ENCODE measurements around the gene BLCAP. TPM values are rescaled to one million over a fixed set of nuclear protein-coding genes. Genes with fewer than 3 reads are reported as not detected.

The BLCAP gene
- total and polyA plus RNA-seq, 2 of the 4 experiments (the other 2 are of a cell fraction) = 17.7 to 67.3 TPM

- Histone ChIP-seq H3K4me2 (ENCODE audit: low read depth, low read length) (no peak overlapping the region), H2BK15ac (ENCODE audit: low read depth, low read length) (no peak overlapping the region), H3K9me1 (ENCODE audit: insufficient read depth, low read length) (peaks cover 37% of the 10 kb centered on the region), H3K4me3 (ENCODE audit: insufficient read depth, low read depth, low read length) (no peak overlapping the region), H3K18ac (ENCODE audit: low read depth, low read length) (no peak overlapping the region; the same call in 1 of the 2 replicates), H2BK5ac (ENCODE audit: low read depth, low read length, poor library complexity, severe bottlenecking) (no peak overlapping the region), H2BK120ac (ENCODE audit: low read depth, low read length) (no peak overlapping the region), H4K20me1 (ENCODE audit: insufficient read depth, low read length) (peaks cover 93% of the 10 kb centered on the region), H3K9ac (ENCODE audit: low read depth, low read length) (no peak overlapping the region), H2AK5ac (ENCODE audit: low read depth, low read length) (no peak overlapping the region), H3K14ac (replicated peaks; ENCODE audit: low read depth, low read length) (no peak overlapping the region), H2AFZ (replicated peaks; ENCODE audit: low read length, poor library complexity) (no peak overlapping the region), H3K27me3 (ENCODE audit: control insufficient read depth, insufficient read depth, low read length) (no peaks in the 10 kb centered on the region), H3K27ac (ENCODE audit: insufficient read depth, low read length) (no peak overlapping the region; the same call in 1 of the 2 replicates), H4K91ac (ENCODE audit: insufficient read depth, low read depth, low read length) (no peak overlapping the region), H3K56ac (ENCODE audit: extremely low read depth, insufficient read depth, low read length) (no peak overlapping the region), H3K9me3 (ENCODE audit: control insufficient read depth, insufficient read depth, low read length) (no peaks in the 10 kb centered on the region), H3K79me1 (ENCODE audit: low read depth in 1 of 2, low read length in 2 of 2) (peaks cover 50 to 82% of the 10 kb centered on the region in 2 experiments), H2AK9ac (replicated peaks; ENCODE audit: low read depth, low read length, poor library complexity) (no peak overlapping the region), H3K4ac (ENCODE audit: low read depth, low read length) (no peak overlapping the region), H3K23ac (ENCODE audit: low read depth, low read length) (peak overlapping the region; percentile 15; the same call in 1 of the 2 replicates), H4K8ac (ENCODE audit: low read depth in 2 of 2, low read length in 2 of 2) (no peak overlapping the region), H4K5ac (ENCODE audit: low read depth, low read length) (no peak overlapping the region), H3K36me3 (ENCODE audit: control insufficient read depth, insufficient read depth, low read length) (peaks cover 13% of the 10 kb centered on the region; the same call in 1 of the 2 replicates), H3K4me1 (ENCODE audit: control insufficient read depth, insufficient read depth, low read length) (peaks cover 31% of the 10 kb centered on the region), H2BK20ac (ENCODE audit: low read depth, low read length) (no peak overlapping the region)
- POLR2A ChIA-PET (ENCODE audit: unreplicated experiment) = no interaction called here
- CTCF ChIA-PET = interaction anchor here (0.7 kb wide), 1 partner anchor 32 kb away, joined by 3 read pairs; no protein-coding TSS in a partner anchor
- in situ Hi-C loops (cut with MboI; ENCODE audit: low sequenced_read_pairs) (no loop called here), dilution Hi-C loops (cut with HindIII; ENCODE audit: low sequenced_read_pairs, unreplicated experiment) (no loop called here), intact Hi-C loops (cut with micrococcal nuclease) (no loop called here)
- 90% methylated on average over 17 of the region's 39 CpGs; no CpG with 5 or more reads in 1 of the 2 experiments for WGBS, 2 experiments (ENCODE audit: extremely low coverage in 2 of 2, insufficient read length in 1 of 2)
- BruUV-seq (replicated peaks) = no TSS peak
- TF ChIP-seq RFX5 (IDR thresholded peaks at IDR 0.05; ENCODE audit: low read depth, low read length) (no peak), SMC3 (IDR thresholded peaks at IDR 0.05; ENCODE audit: low read depth, low read length) (no peak), MAZ (IDR thresholded peaks at IDR 0.05; ENCODE audit: borderline replicate concordance, low read depth, low read length) (no peak), USF2 (IDR thresholded peaks at IDR 0.05; ENCODE audit: low read depth, low read length) (no peak), RAD21 (IDR thresholded peaks at IDR 0.05; ENCODE audit: low read length) (no peak), CHD1 (IDR thresholded peaks at IDR 0.05; ENCODE audit: low read depth, low read length) (no peak), MAFK (IDR thresholded peaks at IDR 0.05; ENCODE audit: low read depth, low read length) (no peak), RCOR1 (IDR thresholded peaks at IDR 0.05; ENCODE audit: insufficient replicate concordance, low read length) (no peak)
- no peak for DNase-seq
- no peak for ATAC-seq (ENCODE audit: low read depth)
These were observed 7.9 kb downstream of the BLCAP start for GRCh38 chr20:37519508-37520418.
